ENCODE results near the gene KDM5A.

GRCh38 chr12:240566-240965 lies 148.6 kb downstream of the KDM5A start:
- TF ChIP-seq POLR2A (IDR thresholded peaks at IDR 0.05), result no peak
- TF ChIP-seq, protein P1, sequence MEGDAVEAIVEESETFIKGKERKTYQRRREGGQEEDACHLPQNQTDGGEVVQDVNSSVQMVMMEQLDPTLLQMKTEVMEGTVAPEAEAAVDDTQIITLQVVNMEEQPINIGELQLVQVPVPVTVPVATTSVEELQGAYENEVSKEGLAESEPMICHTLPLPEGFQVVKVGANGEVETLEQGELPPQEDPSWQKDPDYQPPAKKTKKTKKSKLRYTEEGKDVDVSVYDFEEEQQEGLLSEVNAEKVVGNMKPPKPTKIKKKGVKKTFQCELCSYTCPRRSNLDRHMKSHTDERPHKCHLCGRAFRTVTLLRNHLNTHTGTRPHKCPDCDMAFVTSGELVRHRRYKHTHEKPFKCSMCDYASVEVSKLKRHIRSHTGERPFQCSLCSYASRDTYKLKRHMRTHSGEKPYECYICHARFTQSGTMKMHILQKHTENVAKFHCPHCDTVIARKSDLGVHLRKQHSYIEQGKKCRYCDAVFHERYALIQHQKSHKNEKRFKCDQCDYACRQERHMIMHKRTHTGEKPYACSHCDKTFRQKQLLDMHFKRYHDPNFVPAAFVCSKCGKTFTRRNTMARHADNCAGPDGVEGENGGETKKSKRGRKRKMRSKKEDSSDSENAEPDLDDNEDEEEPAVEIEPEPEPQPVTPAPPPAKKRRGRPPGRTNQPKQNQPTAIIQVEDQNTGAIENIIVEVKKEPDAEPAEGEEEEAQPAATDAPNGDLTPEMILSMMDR (IDR thresholded peaks at IDR 0.05), result no peak

Data from adrenal gland (tissue), 5 donors.